ENCODE data around the gene TEX11. TPM values are rescaled to one million over a fixed set of nuclear protein-coding genes. Genes with fewer than 3 reads are reported as not detected.

Gene TEX11
- total RNA-seq, 1 experiment from 2014 or later, result 0.11 TPM

- in situ Hi-C loops (cut with HindIII; ENCODE audit: low pct_unique_long_range_greater_than_20kb, low sequenced_read_pairs), result no loop called here
- no peak for DNase-seq (ENCODE audit: low read depth, low spot score)
These were observed 426.8 kb downstream of the TEX11 start for GRCh38 chrX:70481471-70482270.

GRCh38 chrX:70480660-70481018 lies 427.9 kb downstream of the TEX11 start:
- DNase-seq (ENCODE audit: low read depth, low spot score), result no peak
- in situ Hi-C loops (cut with HindIII; ENCODE audit: low pct_unique_long_range_greater_than_20kb, low sequenced_read_pairs), result no loop called here

GRCh38 chrX:70479922-70480659 lies 428.4 kb downstream of the TEX11 start:
- no peak for DNase-seq (ENCODE audit: low read depth, low spot score)
- in situ Hi-C loops (cut with HindIII; ENCODE audit: low pct_unique_long_range_greater_than_20kb, low sequenced_read_pairs), result no loop called here

GRCh38 chrX:70479247-70479921 lies 429.1 kb downstream of the TEX11 start:
- in situ Hi-C loops (cut with HindIII; ENCODE audit: low pct_unique_long_range_greater_than_20kb, low sequenced_read_pairs), result no loop called here
- no peak for DNase-seq (ENCODE audit: low read depth, low spot score)

Small RNA genes lying within 50 kb of the gene (small RNA-seq; reads per million reads assigned to genes)
- gene SNORD3E, result 0 reads per million in 2 experiments

Other genes with a start within 250 kb of the TEX11 start
- gene SLC7A3, start 22.4 kb upstream of the TEX11 start, total RNA-seq (2014; rRNA removed; shearing (Covaris generic)), result 0.16 TPM in 1 of 2 replicates, not detected in the other
- gene SNX12, start 159.6 kb upstream of the TEX11 start, total RNA-seq (2014; rRNA removed; shearing (Covaris generic)), result 91.7 and 94.2 TPM in 2 replicates
- 6.7 TPM in 2 replicates for gene FOXO4, start 187.1 kb upstream of the TEX11 start, total RNA-seq (2014; rRNA removed; shearing (Covaris generic))
- not detected in 2 replicates for gene CXorf65, start 198.0 kb upstream of the TEX11 start, total RNA-seq (2014; rRNA removed; shearing (Covaris generic))
- gene IL2RG, start 202.9 kb upstream of the TEX11 start, total RNA-seq (2014; rRNA removed; shearing (Covaris generic)), result not detected in 2 replicates
- gene MED12, start 209.9 kb upstream of the TEX11 start, total RNA-seq (2014; rRNA removed; shearing (Covaris generic)), result 13.5 and 14.1 TPM in 2 replicates
- gene NLGN3, start 236.1 kb upstream of the TEX11 start, total RNA-seq (2014; rRNA removed; shearing (Covaris generic)), result 0.05 and 0.24 TPM in 2 replicates